GM23338 (cell line): ENCODE measurements around the gene CFAP53. TPM values are rescaled to one million over a fixed set of nuclear protein-coding genes. Genes with fewer than 3 reads are reported as not detected.
"Not testable (repeated sequence)": the region's sequence is repeated elsewhere in the genome, so short reads cannot be mapped to it uniquely, and the experiment has no call there.

Experiments
- ATAC-seq: fragments of 200-7000 bp; cut with Tn5 transposase; 3 replicates; pipeline ENCODE4 v1.9.1; 2020
- DNase-seq: peaks from one replicate; pipeline ENCODE4 v3.0.0-alpha.2; 2015; ENCODE audit warnings: low spot score
- H2AFZ ChIP-seq: fragments of 200-600 bp; sonication (generic); 2 replicates; pipeline ENCODE4 v1.8.0; 2016; ENCODE audit warnings: antibody characterized with exemption, mild to moderate bottlenecking, moderate library complexity
- H3F3A ChIP-seq: fragments of 200-600 bp; sonication (generic); replicated peaks from 2 replicates; pipeline ENCODE4 v1.8.0; 2017; ENCODE audit warnings: antibody characterized with exemption, mixed run types, low read depth
- H3K27ac ChIP-seq: fragments of 200-600 bp; sonication (generic); 2 replicates; pipeline ENCODE4 v1.6.1; 2016; ENCODE audit warnings: low read depth
- H3K27me3 ChIP-seq: fragments of 200-600 bp; sonication (generic); 2 replicates; pipeline ENCODE4 v1.8.0; 2016; ENCODE audit warnings: mild to moderate bottlenecking, mixed run types, moderate library complexity; ENCODE audit not compliant: insufficient read depth
- H3K36me3 ChIP-seq: fragments of 200-600 bp; sonication (generic); 2 replicates; pipeline ENCODE4 v1.8.0; 2016; ENCODE audit warnings: mild to moderate bottlenecking; ENCODE audit not compliant: insufficient read depth
- H3K4me1 ChIP-seq: fragments of 200-600 bp; sonication (generic); 2 replicates; pipeline ENCODE4 v1.8.0; 2016; ENCODE audit warnings: mild to moderate bottlenecking, moderate library complexity; ENCODE audit not compliant: insufficient read depth
- H3K4me2 ChIP-seq: fragments of 200-600 bp; sonication (generic); 2 replicates; pipeline ENCODE4 v1.7.1; 2017; ENCODE audit warnings: mixed run types
- H3K4me3 ChIP-seq: fragments of 200-600 bp; sonication (generic); 2 replicates; pipeline ENCODE4 v1.6.1; 2016; ENCODE audit warnings: mixed run types
- H3K79me2 ChIP-seq: fragments of 200-600 bp; sonication (generic); replicated peaks from 2 replicates; pipeline ENCODE4 v1.8.0; 2017; ENCODE audit warnings: mild to moderate bottlenecking; ENCODE audit not compliant: insufficient read depth
- H3K9me2 ChIP-seq: fragments of 200-600 bp; sonication (generic); 2 replicates; pipeline ENCODE4 v1.8.0; 2017; ENCODE audit not compliant: insufficient read depth
- H4K20me1 ChIP-seq: fragments of 200-600 bp; sonication (generic); replicated peaks from 2 replicates; pipeline ENCODE4 v1.8.0; 2017; ENCODE audit warnings: mild to moderate bottlenecking; ENCODE audit not compliant: insufficient read depth
- H3K27ac Mint-ChIP-seq: 2 replicates; pipeline ENCODE4 v1.8.0; 2020; ENCODE audit warnings: inconsistent platforms, mild to moderate bottlenecking, moderate library complexity, mixed read lengths
- H3K27me3 Mint-ChIP-seq: 3 replicates; pipeline ENCODE4 v1.8.0; 2022; ENCODE audit warnings: low read depth, mild to moderate bottlenecking, moderate library complexity, mixed read lengths, inconsistent platforms; ENCODE audit not compliant: insufficient read depth, poor library complexity
- H3K36me3 Mint-ChIP-seq: 3 replicates; pipeline ENCODE4 v1.8.0; 2021; ENCODE audit warnings: low read depth, mild to moderate bottlenecking, inconsistent platforms, moderate library complexity, mixed read lengths
- H3K4me1 Mint-ChIP-seq: 3 replicates; pipeline ENCODE4 v1.8.0; 2020; ENCODE audit warnings: mild to moderate bottlenecking, inconsistent platforms, mixed read lengths
- H3K4me3 Mint-ChIP-seq: 3 replicates; pipeline ENCODE4 v1.8.0; 2021; ENCODE audit warnings: moderate library complexity, mild to moderate bottlenecking, inconsistent platforms, mixed read lengths
- H3K9me3 Mint-ChIP-seq: 3 replicates; pipeline ENCODE4 v1.8.0; 2020; ENCODE audit warnings: moderate library complexity, mild to moderate bottlenecking, inconsistent platforms, mixed read lengths
- CTCF ChIP-seq, 2 experiments: fragments of 200-600 bp in 1 of 2; sonication (generic) in 1 of 2; conservative IDR thresholded peaks; 2 replicates each; pipeline versions ENCODE4 v1.5.1 to v1.6.1; 2016 to 2017; ENCODE audit warnings: antibody characterized with exemption in 2 of 2, low read depth in 2 of 2, mild to moderate bottlenecking in 2 of 2, moderate library complexity in 1 of 2
- ETS1 ChIP-seq: IDR thresholded peaks from 2 replicates; pipeline ENCODE4 v1.6.1; 2016; ENCODE audit warnings: antibody characterized with exemption
- NANOG ChIP-seq: IDR thresholded peaks from 2 replicates; pipeline ENCODE4 v1.6.1; 2016; ENCODE audit warnings: antibody characterized with exemption, borderline replicate concordance
- POLR2AphosphoS5 ChIP-seq: IDR thresholded peaks from 2 replicates; pipeline ENCODE4 v1.6.1; 2016; ENCODE audit warnings: antibody characterized with exemption, low read depth
- STAT1 ChIP-seq: IDR thresholded peaks from one replicate; pipeline ENCODE4 v1.6.1; 2016; ENCODE audit warnings: antibody characterized with exemption; ENCODE audit not compliant: unreplicated experiment
- ZNF114 ChIP-seq: fragments of 250-450 bp; sonication (Bioruptor Pico); IDR thresholded peaks from 2 replicates; pipeline ENCODE4 v1.5.0; 2020; ENCODE audit warnings: mild to moderate bottlenecking, moderate library complexity
- ZNF331 ChIP-seq: fragments of 250-450 bp; sonication (Bioruptor Pico); IDR thresholded peaks from 2 replicates; pipeline ENCODE4 v1.5.0; 2020; ENCODE audit warnings: low read depth, mild to moderate bottlenecking, moderate library complexity
- polyA plus RNA-seq: library from polyadenylated mRNA; unstranded; fragments of >200 nt; fragmentation: Nextera tagmentation; extraction: Ambion mirVana; gene quantifications from 2 replicates; pipeline ENCODE4 v1.2.1, GENCODE V29; 2016
- total RNA-seq: library from RNA; depleted of rRNA; stranded (reverse); fragments of >200 nt; shearing (Covaris generic); gene quantifications from 2 replicates; pipeline ENCODE4 v1.2.3, GENCODE V29; 2014

CFAP53 gene
- total and polyA plus RNA-seq, 2 experiments from 2014 or later = 0.71 TPM; not detected in 1

- Histone ChIP-seq H3K4me3 (no peak overlapping the region), H3K4me2 (no peak overlapping the region), H4K20me1 (no peaks in the 10 kb centered on the region), H3K27ac (no peak overlapping the region), H3F3A (no peaks in the 10 kb centered on the region), H3K27me3 (no peaks in the 10 kb centered on the region), H2AFZ (no peak overlapping the region), H3K79me2 (no peaks in the 10 kb centered on the region), H3K9me2 (no peaks in the 10 kb centered on the region), H3K36me3 (no peaks in the 10 kb centered on the region), H3K4me1 (no peaks in the 10 kb centered on the region; the same call in 1 of the 2 replicates)
- Mint-ChIP-seq H3K4me1 (peaks cover 13% of the 10 kb centered on the region; the same call in 2 of the 3 replicates), H3K27ac (no peak overlapping the region), H3K9me3 (peaks cover 15% of the 10 kb centered on the region; the same call in 1 of the 3 replicates), H3K36me3 (peaks cover 3% of the 10 kb centered on the region; the same call in 1 of the 3 replicates), H3K27me3 (no peaks in the 10 kb centered on the region), H3K4me3 (no peak overlapping the region)
- ATAC-seq (no peak), DNase-seq (no peak)
- no peak for TF ChIP-seq ZNF331 (CRISPR knock-in tag)
- no peak for TF ChIP-seq STAT1
- TF ChIP-seq NANOG = no peak
- no peak for TF ChIP-seq ETS1
- no peak for TF ChIP-seq CTCF (conservative IDR thresholded peaks at IDR 0.05; ENCODE audit: low read depth in 2 of 2)
- TF ChIP-seq ZNF114 (CRISPR knock-in tag) = no peak
- no peak for TF ChIP-seq POLR2AphosphoS5
Observed at GRCh38 chr18:50231621-50232020, 34.7 kb downstream of the CFAP53 start.

- H4K20me1 ChIP-seq, H3K36me3 ChIP-seq, H3K27me3 ChIP-seq, H3K79me2 ChIP-seq, H3F3A ChIP-seq, DNase-seq, H3K36me3 Mint-ChIP-seq, H3K27me3 Mint-ChIP-seq, H3K4me3 ChIP-seq, H3K4me3 Mint-ChIP-seq, H3K4me2 ChIP-seq, H2AFZ ChIP-seq, H3K4me1 Mint-ChIP-seq, H3K27ac ChIP-seq, H3K27ac Mint-ChIP-seq, H3K4me1 ChIP-seq, H3K9me2 ChIP-seq, ATAC-seq: not testable (repeated sequence)
- H3K9me3 Mint-ChIP-seq = peaks cover 27% of the 10 kb centered on the region
Observed at GRCh38 chr18:50220249-50220648, 46.0 kb downstream of the CFAP53 start.
